Measurements from ENCODE around the gene SYT15B. TPM values are rescaled to one million over a fixed set of nuclear protein-coding genes. Genes with fewer than 3 reads are reported as not detected.
"Not testable (repeated sequence)": the region's sequence is repeated elsewhere in the genome, so short reads cannot be mapped to it uniquely, and the experiment has no call there.

The SYT15B gene
- total RNA-seq, 1 donor = not detected

DNA sequence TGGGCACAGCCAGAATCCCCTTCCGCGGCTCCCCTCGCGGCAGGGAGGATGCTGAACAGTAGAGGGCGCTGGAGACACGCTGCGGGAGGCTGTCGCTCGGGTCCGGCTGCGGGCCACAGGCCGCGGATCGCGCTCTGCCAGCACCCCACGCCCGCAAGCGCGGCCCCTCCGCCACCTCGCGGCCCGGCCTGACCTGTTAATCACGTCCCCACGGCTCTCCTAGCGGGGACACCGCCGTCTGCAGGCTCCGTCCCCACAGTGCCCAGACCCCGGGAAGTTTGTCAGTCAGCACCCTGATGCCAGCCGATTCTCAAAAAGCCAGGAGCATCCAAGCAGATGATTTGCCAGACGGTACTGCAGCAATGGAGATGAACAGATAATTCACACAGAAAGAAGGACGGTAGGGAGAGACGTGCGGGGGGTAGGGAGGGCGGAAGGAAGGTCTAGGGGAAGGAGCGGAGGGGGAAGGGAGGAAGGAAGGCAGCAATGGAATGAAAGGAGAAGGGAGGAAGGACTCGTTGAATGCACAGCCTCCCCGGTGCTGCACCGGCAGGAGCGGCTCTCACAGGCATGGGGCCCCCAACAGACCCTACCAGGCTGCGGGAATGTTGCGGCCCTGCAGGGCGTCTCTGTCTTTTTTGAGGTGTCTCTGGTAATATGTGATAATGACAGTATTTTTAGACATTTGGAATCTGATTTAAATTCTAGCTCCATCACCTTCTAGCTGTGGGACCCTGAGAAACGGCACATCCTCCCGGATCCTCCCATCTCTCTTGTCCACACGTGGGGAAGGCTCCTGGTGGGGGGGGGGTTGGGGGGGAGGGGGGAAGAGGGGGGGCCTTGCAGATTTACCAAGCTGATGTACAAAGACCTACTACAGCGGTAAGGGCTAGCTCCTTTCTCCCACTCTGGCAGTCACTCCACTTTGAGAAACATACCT, 19.5 kb downstream of the SYT15B start:
- H3K4me3 ChIP-seq (ENCODE audit: low read depth, low read length) = peak overlapping the region; percentile 47
- DNase-seq (ENCODE audit: low read depth) = peak; percentile 7

GRCh38 chr10:47740868-47741267, 22.5 kb downstream of the SYT15B start:
- not testable (repeated sequence) for DNase-seq (ENCODE audit: low read depth); H3K4me3 ChIP-seq (ENCODE audit: low read depth, low read length)

DNA sequence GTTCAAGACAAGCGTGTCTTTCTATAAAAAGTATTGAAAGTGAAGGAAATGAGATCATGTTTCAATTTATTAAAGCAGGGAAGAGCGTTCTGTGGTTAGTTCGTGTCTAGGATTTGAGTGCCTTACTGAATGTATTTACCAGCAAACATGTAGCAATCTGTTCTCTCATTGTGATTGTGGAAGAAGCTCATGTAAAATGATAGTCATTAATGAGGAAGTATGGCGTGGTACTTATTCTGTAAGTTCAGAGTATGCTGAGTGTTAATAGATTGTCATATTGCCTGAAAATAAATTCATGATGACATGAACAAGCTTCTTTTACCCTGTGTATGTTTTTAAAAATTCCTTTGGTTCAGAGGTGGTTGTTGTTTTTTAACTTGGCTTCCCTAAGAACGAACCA, 32.5 kb downstream of the SYT15B start:
- DNase-seq (ENCODE audit: low read depth); H3K4me3 ChIP-seq (ENCODE audit: low read depth, low read length): not testable (repeated sequence)

- DNase-seq (ENCODE audit: low read depth); H3K4me3 ChIP-seq (ENCODE audit: low read depth, low read length): not testable (repeated sequence)
Measured at GRCh38 chr10:47725740-47726139, 37.7 kb downstream of the SYT15B start.

GRCh38 chr10:47725047-47725446, 38.3 kb downstream of the SYT15B start:
- not testable (repeated sequence) for DNase-seq (ENCODE audit: low read depth)

DNA sequence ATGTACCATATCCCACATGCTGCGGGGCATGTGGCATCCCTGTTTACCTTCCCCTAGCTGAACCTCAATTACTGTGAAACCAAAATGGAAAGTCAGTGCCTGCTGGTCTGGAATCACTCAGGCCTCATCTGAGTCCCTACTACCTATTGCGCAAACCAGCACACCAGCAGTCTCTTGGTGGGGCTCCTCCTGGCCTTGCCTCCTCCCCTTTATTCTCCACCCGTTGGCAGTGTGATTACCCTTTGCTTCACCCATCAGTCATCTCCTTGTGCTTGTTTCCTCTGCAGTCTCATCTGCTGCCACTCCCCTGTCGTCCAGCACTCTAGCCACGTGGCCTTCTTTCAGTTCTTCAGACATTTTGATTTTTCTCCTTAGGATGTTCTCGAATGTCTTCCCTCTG, 39.3 kb downstream of the SYT15B start:
- DNase-seq (ENCODE audit: low read depth) = peak; percentile 7
- not testable (repeated sequence) for H3K4me3 ChIP-seq (ENCODE audit: low read depth, low read length)

More at GRCh38 chr10:47725047-47725446, 38.3 kb downstream of the SYT15B start:
- H3K4me3 ChIP-seq (ENCODE audit: low read depth, low read length) = not testable (repeated sequence)

DNA sequence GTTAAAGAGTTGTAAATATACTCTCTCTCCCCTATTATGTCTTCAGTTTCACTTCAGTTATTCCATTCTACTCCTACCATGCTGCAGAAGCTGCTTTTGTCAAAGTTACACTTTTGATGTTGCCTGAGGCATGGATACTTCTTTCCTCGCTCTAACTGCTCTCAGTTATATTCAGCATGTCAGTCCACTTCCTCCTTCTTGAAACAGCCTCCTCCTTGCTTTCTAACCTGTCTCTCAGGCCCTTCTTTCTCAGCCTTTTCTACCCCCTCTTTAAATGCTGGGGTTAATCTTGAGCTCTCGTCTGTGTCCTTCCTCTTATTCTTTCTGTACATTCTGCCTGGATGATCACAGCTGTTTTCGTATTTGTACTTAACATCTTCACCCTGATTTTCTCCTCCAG, 40.0 kb downstream of the SYT15B start:
- H3K4me3 ChIP-seq (ENCODE audit: low read depth, low read length); DNase-seq (ENCODE audit: low read depth): not testable (repeated sequence)

DNA sequence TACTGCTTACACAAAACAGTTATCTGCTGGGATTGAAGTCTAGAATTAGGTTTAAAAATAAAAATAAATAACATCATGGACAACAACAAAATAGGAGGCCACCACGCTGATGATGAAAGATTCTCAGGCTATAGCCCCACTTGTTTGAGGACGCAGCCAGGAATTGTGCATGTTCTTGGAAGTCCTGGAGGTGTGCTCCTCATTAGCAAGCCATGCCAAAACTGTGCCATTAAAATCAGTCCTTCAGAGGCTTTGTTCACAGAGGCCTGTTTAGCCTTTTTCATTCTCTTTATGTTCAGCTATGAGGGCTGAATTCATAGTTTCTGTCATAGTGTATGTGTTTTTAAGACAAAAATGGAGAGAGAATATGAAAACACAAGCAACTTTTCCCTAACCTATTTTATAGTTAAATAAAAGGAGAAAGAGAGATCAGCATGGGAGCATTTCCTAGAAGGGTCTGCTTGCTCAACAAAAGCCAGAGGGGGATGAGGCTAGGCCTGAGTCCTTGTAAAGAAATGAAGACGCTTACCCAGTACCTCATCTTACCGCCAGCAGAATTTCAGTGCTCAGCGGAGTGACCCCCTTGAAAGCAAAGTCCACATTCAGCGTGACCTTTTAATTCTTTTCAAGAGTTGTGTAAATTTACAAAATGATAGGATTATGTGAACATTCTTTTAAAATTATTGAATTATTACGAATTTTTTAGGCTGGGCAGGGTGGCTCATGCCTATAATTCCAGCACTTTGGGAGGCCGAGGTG, 46.2 kb downstream of the SYT15B start:
- not testable (repeated sequence) for DNase-seq (ENCODE audit: low read depth); H3K4me3 ChIP-seq (ENCODE audit: low read depth, low read length)

Other genes with a start within 250 kb of the SYT15B start
- 4.7 and 5.2 TPM in 2 replicates for gene AGAP9, start 240.0 kb downstream of the SYT15B start, total RNA-seq
- not detected in 2 replicates for gene NPY4R2, start 155.1 kb upstream of the SYT15B start, total RNA-seq
- gene FAM25C, start 236.2 kb upstream of the SYT15B start, total RNA-seq = not detected in 2 replicates